SK-N-MC (cell line): ENCODE measurements around the gene DCDC2.

Experiments used
- EZH2 ChIP-seq: fragments of 200-600 bp; sonication (generic); IDR thresholded peaks from one replicate; pipeline ENCODE4 v1.6.1; 2017; ENCODE audit warnings: antibody characterized with exemption
- FOXP2 ChIP-seq: optimal IDR thresholded peaks from 2 replicates; pipeline ENCODE3; 2011; ENCODE audit warnings: mild to moderate bottlenecking, moderate library complexity; ENCODE audit not compliant: insufficient read depth; ENCODE audit errors: extremely low read length, control extremely low read depth
- POLR2AphosphoS5 ChIP-seq: IDR thresholded peaks from 2 replicates; pipeline ENCODE4 v1.6.1; 2012; ENCODE audit warnings: mild to moderate bottlenecking, low read depth, low read length, borderline replicate concordance

DNA sequence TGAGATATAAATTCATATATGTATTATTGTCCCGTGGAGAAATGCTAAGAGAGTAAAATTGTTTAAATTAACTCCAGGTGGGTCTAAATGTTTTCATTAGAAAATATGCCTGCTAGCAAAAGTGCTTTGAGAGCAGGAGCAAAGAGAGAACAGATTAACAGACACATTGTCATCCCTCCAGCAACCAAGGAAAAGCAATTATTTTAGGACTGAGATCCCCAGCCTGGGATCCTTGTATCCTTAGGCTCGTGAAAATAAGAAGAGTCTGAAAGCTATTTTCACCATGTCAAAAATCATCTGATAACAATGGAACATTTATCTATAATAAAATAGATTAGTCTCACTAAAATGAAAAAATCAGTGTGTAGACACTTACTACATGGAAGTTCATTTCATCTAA, 33.3 kb upstream of the DCDC2 start:
- no peak for TF ChIP-seq POLR2AphosphoS5
- TF ChIP-seq EZH2, result no peak
- TF ChIP-seq FOXP2, result no peak
